HG03469 (cell line): ENCODE data around the gene SPTBN1.
A peak's percentile ranks its signal among the peaks of the same experiment; 100 is the strongest.

ENCODE experiments used
- ATAC-seq: cut with Tn5 transposase; IDR thresholded peaks from one replicate; pipeline ENCODE4 v1.9.1; 2021; ENCODE audit warnings: mild to moderate bottlenecking, moderate library complexity, moderate number of reproducible peaks; ENCODE audit not compliant: unreplicated experiment

Gene SPTBN1

GRCh38 chr2:54549917-54550518 lies 93.9 kb downstream of the SPTBN1 start:
- ATAC-seq, result no peak

GRCh38 chr2:54550547-54550946 lies 94.4 kb downstream of the SPTBN1 start:
- ATAC-seq, result no peak

GRCh38 chr2:54551123-54551756 lies 95.1 kb downstream of the SPTBN1 start:
- peak; percentile 43 for ATAC-seq

- ATAC-seq, result no peak
Measured at GRCh38 chr2:54553075-54553474, 96.9 kb downstream of the SPTBN1 start.

- no peak for ATAC-seq
Measured at GRCh38 chr2:54553775-54554174, 97.6 kb downstream of the SPTBN1 start.

- ATAC-seq, result no peak
Measured at GRCh38 chr2:54555318-54555837, 99.3 kb downstream of the SPTBN1 start.

GRCh38 chr2:54556621-54557121 lies 100.5 kb downstream of the SPTBN1 start:
- ATAC-seq, result no peak

GRCh38 chr2:54557211-54557600 lies 101.1 kb downstream of the SPTBN1 start:
- no peak for ATAC-seq

- ATAC-seq, result peak; percentile 21
Measured at GRCh38 chr2:54557601-54558187, 101.6 kb downstream of the SPTBN1 start.

GRCh38 chr2:54558188-54559005 lies 102.3 kb downstream of the SPTBN1 start:
- ATAC-seq, result peak; percentile 18

- ATAC-seq, result no peak
Measured at GRCh38 chr2:54559006-54559445, 102.9 kb downstream of the SPTBN1 start.

GRCh38 chr2:54559593-54560145 lies 103.5 kb downstream of the SPTBN1 start:
- ATAC-seq, result no peak

- peak; percentile 30 for ATAC-seq
Measured at GRCh38 chr2:54560146-54560881, 104.2 kb downstream of the SPTBN1 start.

GRCh38 chr2:54561010-54561409 lies 104.9 kb downstream of the SPTBN1 start:
- no peak for ATAC-seq

GRCh38 chr2:54564439-54564838 lies 108.3 kb downstream of the SPTBN1 start:
- ATAC-seq, result no peak

- no peak for ATAC-seq
Measured at GRCh38 chr2:54565551-54565950, 109.4 kb downstream of the SPTBN1 start.

- no peak for ATAC-seq
Measured at GRCh38 chr2:54566896-54567295, 110.8 kb downstream of the SPTBN1 start.

- ATAC-seq, result peak; percentile 25
Measured at GRCh38 chr2:54568876-54569321, 112.8 kb downstream of the SPTBN1 start.

GRCh38 chr2:54569745-54570301 lies 113.7 kb downstream of the SPTBN1 start:
- ATAC-seq, result no peak
